HG02678 (cell line): Measurements from ENCODE around the gene ANXA6.

ENCODE experiments used
- ATAC-seq: cut with Tn5 transposase; IDR thresholded peaks from one replicate; pipeline ENCODE4 v1.9.1; 2021; ENCODE audit warnings: mild to moderate bottlenecking, moderate library complexity; ENCODE audit not compliant: unreplicated experiment

ANXA6 gene

GRCh38 chr5:151154931-151155774 lies 2.4 kb downstream of the ANXA6 start:
- ATAC-seq, result peak; percentile 31

GRCh38 chr5:151153766-151154272 lies 3.8 kb downstream of the ANXA6 start:
- ATAC-seq, result no peak

GRCh38 chr5:151153300-151153699 lies 4.3 kb downstream of the ANXA6 start:
- ATAC-seq, result no peak

- peak; percentile 30 for ATAC-seq
Measured at GRCh38 chr5:151151793-151152192, 5.8 kb downstream of the ANXA6 start.

GRCh38 chr5:151151263-151151660 lies 6.3 kb downstream of the ANXA6 start:
- ATAC-seq, result no peak

- peak; percentile 47 for ATAC-seq
Measured at GRCh38 chr5:151150471-151151262, 6.9 kb downstream of the ANXA6 start.

GRCh38 chr5:151148583-151148982 lies 9.0 kb downstream of the ANXA6 start:
- ATAC-seq, result no peak

- no peak for ATAC-seq
Measured at GRCh38 chr5:151147033-151147432, 10.5 kb downstream of the ANXA6 start.

- no peak for ATAC-seq
Measured at GRCh38 chr5:151146061-151146460, 11.5 kb downstream of the ANXA6 start.

- no peak for ATAC-seq
Measured at GRCh38 chr5:151144922-151145321, 12.7 kb downstream of the ANXA6 start.

GRCh38 chr5:151144275-151144674 lies 13.3 kb downstream of the ANXA6 start:
- no peak for ATAC-seq

GRCh38 chr5:151143645-151144044 lies 13.9 kb downstream of the ANXA6 start:
- no peak for ATAC-seq

- ATAC-seq, result no peak
Measured at GRCh38 chr5:151142933-151143332, 14.6 kb downstream of the ANXA6 start.

GRCh38 chr5:151141535-151141934 lies 16.0 kb downstream of the ANXA6 start:
- peak; percentile 93 for ATAC-seq

- ATAC-seq, result no peak
Measured at GRCh38 chr5:151140686-151141459, 16.7 kb downstream of the ANXA6 start.

GRCh38 chr5:151139646-151140045 lies 17.9 kb downstream of the ANXA6 start:
- no peak for ATAC-seq

GRCh38 chr5:151139015-151139414 lies 18.6 kb downstream of the ANXA6 start:
- no peak for ATAC-seq

- no peak for ATAC-seq
Measured at GRCh38 chr5:151138114-151138513, 19.5 kb downstream of the ANXA6 start.

- ATAC-seq, result no peak
Measured at GRCh38 chr5:151137067-151137825, 20.3 kb downstream of the ANXA6 start.

GRCh38 chr5:151134228-151134627 lies 23.4 kb downstream of the ANXA6 start:
- ATAC-seq, result peak; percentile 88
